ENCODE measurements around the gene RPS16. TPM values are rescaled to one million over a fixed set of nuclear protein-coding genes. Genes with fewer than 3 reads are reported as not detected.
A peak's percentile ranks its signal among the peaks of the same experiment; 100 is the strongest.

Gene RPS16
- total RNA-seq, 4 donors from 2014 or later: 1,023 to 1,769 (median 1,110) TPM

DNA sequence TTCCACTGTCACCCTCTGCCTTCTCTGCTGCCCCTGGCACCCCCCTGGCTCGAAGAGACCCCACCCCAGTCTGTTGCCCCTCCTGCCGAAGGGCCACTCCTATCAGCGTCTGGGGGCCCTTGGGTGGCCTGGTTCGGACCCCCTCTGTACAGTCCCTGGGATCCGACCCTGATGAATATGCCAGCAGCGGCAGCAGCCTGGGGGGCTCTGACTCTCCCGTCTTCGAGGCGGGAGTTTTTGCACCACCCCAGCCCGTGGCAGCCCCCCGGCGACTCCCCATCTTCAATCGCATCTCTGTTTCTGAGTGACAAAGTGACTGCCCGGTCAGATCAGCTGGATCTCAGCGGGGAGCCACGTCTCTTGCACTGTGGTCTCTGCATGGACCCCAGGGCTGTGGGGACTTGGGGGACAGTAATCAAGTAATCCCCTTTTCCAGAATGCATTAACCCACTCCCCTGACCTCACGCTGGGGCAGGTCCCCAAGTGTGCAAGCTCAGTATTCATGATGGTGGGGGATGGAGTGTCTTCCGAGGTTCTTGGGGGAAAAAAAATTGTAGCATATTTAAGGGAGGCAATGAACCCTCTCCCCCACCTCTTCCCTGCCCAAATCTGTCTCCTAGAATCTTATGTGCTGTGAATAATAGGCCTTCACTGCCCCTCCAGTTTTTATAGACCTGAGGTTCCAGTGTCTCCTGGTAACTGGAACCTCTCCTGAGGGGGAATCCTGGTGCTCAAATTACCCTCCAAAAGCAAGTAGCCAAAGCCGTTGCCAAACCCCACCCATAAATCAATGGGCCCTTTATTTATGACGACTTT is 27.1 kb downstream of the RPS16 start:
- Histone ChIP-seq H3K36me3 (peaks cover 4 to 22% of the 10 kb centered on the region in 2 donors), H3K4me3 (peak overlapping the region; percentile 84 to 90), H3K4me1 (peaks cover 0 to 42% (median 20%) of the 10 kb centered on the region in 3 donors), H3K27me3 (no peaks in the 10 kb centered on the region), H3K9me3 (no peaks in the 10 kb centered on the region), H3K27ac (peak overlapping the region; percentile 99 to 100 (median 99))
- TF ChIP-seq POLR2AphosphoS5 (IDR thresholded peaks at IDR 0.05): peak; percentile 89
- TF ChIP-seq CTCF (IDR thresholded peaks at IDR 0.05): no peak
- TF ChIP-seq POLR2A (IDR thresholded peaks at IDR 0.05): peak; percentile 54 to 69
- TF ChIP-seq EP300 (IDR thresholded peaks at IDR 0.05): no peak
- 0% methylated on average over 2 of the region's 20 CpGs for WGBS, 2 donors (ENCODE audit: low coverage in 1 of 2)
- ATAC-seq: no peak

GRCh38 chr19:39407660-39408391 is 27.9 kb downstream of the RPS16 start:
- H3K9me3 ChIP-seq: no peaks in the 10 kb centered on the region
- peak overlapping the region; percentile 84 to 90 for H3K4me3 ChIP-seq
- H3K4me1 ChIP-seq: peaks cover 0 to 48% (median 20%) of the 10 kb centered on the region in 3 donors
- H3K27me3 ChIP-seq: no peaks in the 10 kb centered on the region
- H3K27ac ChIP-seq: peak overlapping the region; percentile 99 to 100 (median 99)
- peak; percentile 97 for TF ChIP-seq POLR2AphosphoS5 (IDR thresholded peaks at IDR 0.05)
- no peak for TF ChIP-seq CTCF (IDR thresholded peaks at IDR 0.05)
- peak; percentile 63 to 93 for TF ChIP-seq POLR2A (IDR thresholded peaks at IDR 0.05)
- no peak for TF ChIP-seq EP300 (IDR thresholded peaks at IDR 0.05)
- no peak for ATAC-seq
- WGBS, 2 donors (ENCODE audit: low coverage in 1 of 2): 0% methylated on average over 2 of the region's 40 CpGs; no CpG with 5 or more reads in 1 of the 2 donors
- H3K36me3 ChIP-seq: peaks cover 4 to 22% of the 10 kb centered on the region in 2 donors

DNA sequence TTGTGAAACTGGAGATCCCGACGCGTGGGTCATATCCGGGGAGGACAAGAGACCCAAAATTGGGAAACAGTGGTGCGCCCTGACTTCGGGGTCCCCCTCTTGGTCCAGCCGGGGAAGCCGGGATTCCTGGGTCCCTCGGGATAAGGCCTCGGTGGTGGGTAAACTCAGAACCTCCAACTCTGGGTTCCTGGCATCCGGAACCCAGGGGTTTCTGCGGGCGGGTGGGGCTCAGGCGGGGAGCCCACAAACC is 28.4 kb downstream of the RPS16 start:
- ATAC-seq: no peak
- peak overlapping the region; percentile 99 to 100 (median 99) for H3K27ac ChIP-seq
- H3K36me3 ChIP-seq: peaks cover 4 to 22% of the 10 kb centered on the region in 2 donors
- H3K4me1 ChIP-seq: peaks cover 0 to 53% (median 20%) of the 10 kb centered on the region in 3 donors
- no CpG with 5 or more reads among the region's 14 CpGs for WGBS, 2 donors (ENCODE audit: low coverage in 1 of 2)
- TF ChIP-seq POLR2A (IDR thresholded peaks at IDR 0.05): no peak
- no peak for TF ChIP-seq EP300 (IDR thresholded peaks at IDR 0.05)
- no peak for TF ChIP-seq CTCF (IDR thresholded peaks at IDR 0.05)
- TF ChIP-seq POLR2AphosphoS5 (IDR thresholded peaks at IDR 0.05): no peak
- H3K9me3 ChIP-seq: no peaks in the 10 kb centered on the region
- no peaks in the 10 kb centered on the region for H3K27me3 ChIP-seq
- peak overlapping the region; percentile 84 to 90 for H3K4me3 ChIP-seq

GRCh38 chr19:39406656-39407409 is 28.9 kb downstream of the RPS16 start, which contains the start of gene ZFP36:
Gene ZFP36, plus strand, starts transcription at chr19:39406847. Its CDS starts 58 bp downstream, at chr19:39406905.
- Histone ChIP-seq H3K4me1 (peaks cover 0 to 58% (median 23%) of the 10 kb centered on the region in 3 donors), H3K27ac (peak within 1 kb of the TSS; percentile 99 to 100 (median 99)), H3K27me3 (no peaks in the 10 kb centered on the region), H3K36me3 (peaks cover 4 to 22% of the 10 kb centered on the region in 2 donors), H3K9me3 (no peaks in the 10 kb centered on the region), H3K4me3 (peak within 1 kb of the TSS; percentile 84 to 90)
- TF ChIP-seq POLR2A (IDR thresholded peaks at IDR 0.05) (peak; percentile 100), CTCF (IDR thresholded peaks at IDR 0.05) (peak in 2 of 4 experiments; percentile 33 to 42), EP300 (IDR thresholded peaks at IDR 0.05) (no peak), POLR2AphosphoS5 (IDR thresholded peaks at IDR 0.05) (peak; percentile 100)
- peak; percentile 28 for ATAC-seq
- 0% methylated on average over 1 of the region's 56 CpGs; no CpG with 5 or more reads in 1 of the 2 donors for WGBS, 2 donors (ENCODE audit: low coverage in 1 of 2)
